Stimulated activated CD4-positive, alpha-beta T cell treated with anti-CD3 and anti-CD28 coated beads, Interleukin-1b, Interleukin-23, amount 100 ng/mL, for 24 hours (primary cell): Measurements from ENCODE around the gene GPR89A.
"Not testable (repeated sequence)": the region's sequence is repeated elsewhere in the genome, so short reads cannot be mapped to it uniquely, and the experiment has no call there.

Experiments
- DNase-seq, 4 experiments: peaks; one replicate each; pipeline ENCODE4 v3.0.0-alpha.2; 2020; ENCODE audit warnings: low read depth in 4 of 4, low spot score in 1 of 4

GPR89A gene

GRCh38 chr1:145684858-145685257, 77.1 kb downstream of the GPR89A start:
- DNase-seq: not testable (repeated sequence)

- DNase-seq: not testable (repeated sequence)
Observed at GRCh38 chr1:145686078-145686477, 78.3 kb downstream of the GPR89A start.

GRCh38 chr1:145688328-145688727, 80.5 kb downstream of the GPR89A start:
- DNase-seq: no peak

GRCh38 chr1:145688924-145689323, 81.1 kb downstream of the GPR89A start:
- DNase-seq: no peak

- no peak for DNase-seq
Observed at GRCh38 chr1:145689922-145690321, 82.1 kb downstream of the GPR89A start.

GRCh38 chr1:145690587-145691558, 83.1 kb downstream of the GPR89A start:
- peak in 2 of 4 experiments; percentile 7 for DNase-seq

- DNase-seq: no peak
Observed at GRCh38 chr1:145692785-145693443, 85.1 kb downstream of the GPR89A start.

GRCh38 chr1:145695821-145696629, 88.2 kb downstream of the GPR89A start:
- DNase-seq: no peak

- DNase-seq: no peak
Observed at GRCh38 chr1:145696630-145696960, 88.8 kb downstream of the GPR89A start.

- no peak for DNase-seq
Observed at GRCh38 chr1:145701306-145701862, 93.6 kb downstream of the GPR89A start.

GRCh38 chr1:145702052-145702451, 94.3 kb downstream of the GPR89A start:
- no peak for DNase-seq

GRCh38 chr1:145702826-145703225, 95.0 kb downstream of the GPR89A start:
- DNase-seq: no peak

- no peak for DNase-seq
Observed at GRCh38 chr1:145705622-145706021, 97.8 kb downstream of the GPR89A start.

GRCh38 chr1:145706086-145706664, 98.4 kb downstream of the GPR89A start:
- DNase-seq: no peak

- DNase-seq: no peak
Observed at GRCh38 chr1:145707183-145707867, 99.5 kb downstream of the GPR89A start, which contains the start of gene PDZK1. Gene PDZK1 (minus strand): TSS chr1:145707368. CDS start chr1:145688021, 19,347 bp downstream.

- DNase-seq: no peak
Observed at GRCh38 chr1:145708063-145708462, 100.3 kb downstream of the GPR89A start.

GRCh38 chr1:145710291-145711027, 102.7 kb downstream of the GPR89A start:
- DNase-seq: no peak

- no peak for DNase-seq
Observed at GRCh38 chr1:145711213-145711651, 103.4 kb downstream of the GPR89A start.

- no peak for DNase-seq
Observed at GRCh38 chr1:145714524-145715111, 106.8 kb downstream of the GPR89A start.
